ENCODE data around the gene FAR2. TPM values are rescaled to one million over a fixed set of nuclear protein-coding genes. Genes with fewer than 3 reads are reported as not detected.

Gene FAR2
- polyA plus RNA-seq, 3 donors: 14.8 to 38.0 (median 35.8) TPM

GRCh38 chr12:29278673-29279420 lies 129.8 kb downstream of the FAR2 start:
- Mint-ChIP-seq H3K27me3 (ENCODE audit: low read depth in 3 of 3) (peaks cover 0 to 2% (median 0%) of the 10 kb centered on the region in 3 donors), H3K4me1 (peaks cover 10% of the 10 kb centered on the region), H3K36me3 (peaks cover 17% of the 10 kb centered on the region in 2 donors), H3K27ac (no peak overlapping the region), H3K4me3 (no peak overlapping the region), H3K9me3 (peaks cover 0 to 1% (median 0%) of the 10 kb centered on the region in 7 donors)
- no peaks in the 10 kb centered on the region for H3K79me2 ChIP-seq (ENCODE audit: insufficient read depth, low read length)
- no peaks in the 10 kb centered on the region for H3K4me1 ChIP-seq (ENCODE audit: control insufficient read depth in 1 of 2, insufficient read depth in 2 of 2, low read length in 2 of 2)
- H3K36me3 ChIP-seq (replicated peaks in 1 of 2; ENCODE audit: control insufficient read depth in 1 of 2, insufficient read depth in 2 of 2, low read length in 2 of 2): peaks cover 0 to 17% of the 10 kb centered on the region in 2 donors
- no peaks in the 10 kb centered on the region for H3K9me3 ChIP-seq (replicated peaks in 1 of 2; ENCODE audit: control insufficient read depth in 1 of 2, insufficient read depth in 1 of 2, low read length in 2 of 2)
- no peak overlapping the region for H2AFZ ChIP-seq (ENCODE audit: insufficient read depth, low read depth, low read length, poor library complexity, severe bottlenecking)
- no peak for DNase-seq
- no CpG with 5 or more reads among the region's 3 CpGs for WGBS (ENCODE audit: insufficient coverage)
- H3K9ac ChIP-seq (ENCODE audit: insufficient read depth, low read length, poor library complexity, severe bottlenecking): no peak overlapping the region
- H4K20me1 ChIP-seq (ENCODE audit: insufficient read depth, low read length): no peaks in the 10 kb centered on the region
- H3K4me2 ChIP-seq (replicated peaks; ENCODE audit: extremely low read depth, low read length, poor library complexity, severe bottlenecking): no peak overlapping the region
- no peak overlapping the region for H3K4me3 ChIP-seq (replicated peaks in 1 of 3; ENCODE audit: low read depth in 2 of 3, low read length in 3 of 3)
- no peak overlapping the region for H3K27ac ChIP-seq (ENCODE audit: low read depth in 1 of 2, low read length in 2 of 2)
- intact Hi-C loops (cut with micrococcal nuclease): no loop called here
- no peak for TF ChIP-seq CTCF (IDR thresholded peaks at IDR 0.05)
- H3K27me3 ChIP-seq (ENCODE audit: control insufficient read depth in 2 of 2, insufficient read depth in 2 of 2, low read length in 2 of 2): no peaks in the 10 kb centered on the region

GRCh38 chr12:29281371-29282005 lies 132.4 kb downstream of the FAR2 start:
- DNase-seq: no peak
- Histone ChIP-seq H4K20me1 (ENCODE audit: insufficient read depth, low read length) (no peaks in the 10 kb centered on the region), H3K4me2 (replicated peaks; ENCODE audit: extremely low read depth, low read length, poor library complexity, severe bottlenecking) (no peak overlapping the region), H3K4me3 (replicated peaks in 1 of 3; ENCODE audit: low read depth in 2 of 3, low read length in 3 of 3) (no peak overlapping the region), H3K9ac (ENCODE audit: insufficient read depth, low read length, poor library complexity, severe bottlenecking) (no peak overlapping the region), H3K36me3 (replicated peaks in 1 of 2; ENCODE audit: control insufficient read depth in 1 of 2, insufficient read depth in 2 of 2, low read length in 2 of 2) (peaks cover 0 to 9% of the 10 kb centered on the region in 2 donors), H3K27me3 (ENCODE audit: control insufficient read depth in 2 of 2, insufficient read depth in 2 of 2, low read length in 2 of 2) (no peaks in the 10 kb centered on the region), H2AFZ (ENCODE audit: insufficient read depth, low read depth, low read length, poor library complexity, severe bottlenecking) (no peak overlapping the region), H3K9me3 (replicated peaks in 1 of 2; ENCODE audit: control insufficient read depth in 1 of 2, insufficient read depth in 1 of 2, low read length in 2 of 2) (no peaks in the 10 kb centered on the region), H3K4me1 (ENCODE audit: control insufficient read depth in 1 of 2, insufficient read depth in 2 of 2, low read length in 2 of 2) (no peaks in the 10 kb centered on the region), H3K79me2 (ENCODE audit: insufficient read depth, low read length) (no peaks in the 10 kb centered on the region), H3K27ac (ENCODE audit: low read depth in 1 of 2, low read length in 2 of 2) (no peak overlapping the region)
- intact Hi-C loops (cut with micrococcal nuclease): no loop called here
- Mint-ChIP-seq H3K27ac (no peak overlapping the region), H3K27me3 (ENCODE audit: low read depth in 3 of 3) (no peaks in the 10 kb centered on the region), H3K9me3 (peaks cover 0 to 1% (median 0%) of the 10 kb centered on the region in 7 donors), H3K36me3 (peaks cover 7 to 16% of the 10 kb centered on the region in 2 donors), H3K4me3 (no peak overlapping the region), H3K4me1 (peaks cover 10% of the 10 kb centered on the region)
- no peak for TF ChIP-seq CTCF (IDR thresholded peaks at IDR 0.05)
- 71% methylated on average over 2 of the region's 5 CpGs for WGBS (ENCODE audit: insufficient coverage)

Measured in CD14-positive monocyte (primary cell).